ENCODE measurements around the gene MAX.

Gene MAX, protein sequence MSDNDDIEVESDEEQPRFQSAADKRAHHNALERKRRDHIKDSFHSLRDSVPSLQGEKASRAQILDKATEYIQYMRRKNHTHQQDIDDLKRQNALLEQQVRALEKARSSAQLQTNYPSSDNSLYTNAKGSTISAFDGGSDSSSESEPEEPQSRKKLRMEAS

DNA sequence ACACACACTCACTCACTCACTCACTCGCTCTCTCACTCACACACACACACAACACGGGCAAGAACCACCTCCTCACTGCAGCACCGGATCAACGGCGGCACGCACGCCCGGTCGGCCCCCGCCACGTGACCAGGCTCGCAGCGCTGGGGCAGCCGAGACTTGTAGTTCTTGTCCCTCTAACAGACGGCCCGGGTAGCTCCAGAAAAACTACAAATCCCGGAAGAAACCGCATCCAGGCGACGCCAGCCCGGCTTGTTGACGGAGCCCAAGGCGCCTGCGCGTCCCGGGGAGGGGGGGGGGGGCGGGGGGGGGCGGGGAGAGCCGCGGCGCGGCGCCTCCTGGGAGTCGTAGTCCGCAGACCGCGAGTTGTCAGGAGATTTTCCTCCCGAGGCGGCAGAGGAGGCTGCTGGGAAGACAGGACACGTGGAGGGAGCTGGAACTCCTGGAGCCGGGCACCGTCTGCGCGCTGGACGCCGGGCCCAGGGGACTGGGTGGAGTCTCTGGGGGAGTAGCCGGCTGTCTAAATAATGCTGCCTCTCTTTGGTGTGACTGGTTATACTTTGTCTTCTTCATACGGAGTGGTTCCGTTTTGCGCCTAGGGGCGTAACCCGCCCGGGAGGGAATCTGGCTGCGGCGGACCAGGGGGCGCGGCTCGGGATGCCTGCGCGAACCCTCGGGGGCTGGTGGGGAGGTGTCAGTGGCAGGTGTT, at the start of gene MAX:
Gene MAX, minus strand, starts transcription at position 77 of the 709 bp plus-strand sequence. CDS start 178 bp downstream, outside the sequence.
- peak; percentile 99 for DNase-seq (ENCODE audit: low read depth)

GRCh38 chr14:65151609-65151956, 49.3 kb upstream of the MAX start:
- TF ChIP-seq, protein P1, sequence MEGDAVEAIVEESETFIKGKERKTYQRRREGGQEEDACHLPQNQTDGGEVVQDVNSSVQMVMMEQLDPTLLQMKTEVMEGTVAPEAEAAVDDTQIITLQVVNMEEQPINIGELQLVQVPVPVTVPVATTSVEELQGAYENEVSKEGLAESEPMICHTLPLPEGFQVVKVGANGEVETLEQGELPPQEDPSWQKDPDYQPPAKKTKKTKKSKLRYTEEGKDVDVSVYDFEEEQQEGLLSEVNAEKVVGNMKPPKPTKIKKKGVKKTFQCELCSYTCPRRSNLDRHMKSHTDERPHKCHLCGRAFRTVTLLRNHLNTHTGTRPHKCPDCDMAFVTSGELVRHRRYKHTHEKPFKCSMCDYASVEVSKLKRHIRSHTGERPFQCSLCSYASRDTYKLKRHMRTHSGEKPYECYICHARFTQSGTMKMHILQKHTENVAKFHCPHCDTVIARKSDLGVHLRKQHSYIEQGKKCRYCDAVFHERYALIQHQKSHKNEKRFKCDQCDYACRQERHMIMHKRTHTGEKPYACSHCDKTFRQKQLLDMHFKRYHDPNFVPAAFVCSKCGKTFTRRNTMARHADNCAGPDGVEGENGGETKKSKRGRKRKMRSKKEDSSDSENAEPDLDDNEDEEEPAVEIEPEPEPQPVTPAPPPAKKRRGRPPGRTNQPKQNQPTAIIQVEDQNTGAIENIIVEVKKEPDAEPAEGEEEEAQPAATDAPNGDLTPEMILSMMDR (IDR thresholded peaks at IDR 0.05; ENCODE audit: low read length, missing control alignments), result no peak
- H3K4me3 ChIP-seq (replicated peaks; ENCODE audit: low read depth, low read length), result no peak overlapping the region
- no peak for DNase-seq (ENCODE audit: low read depth)

More for the DNA sequence above, at the start of gene MAX:
- peak within 1 kb of the TSS; percentile 87 for H3K4me3 ChIP-seq (replicated peaks; ENCODE audit: low read depth, low read length)
- TF ChIP-seq, protein P1 (IDR thresholded peaks at IDR 0.05; ENCODE audit: low read length, missing control alignments), result no peak

- H3K4me3 ChIP-seq (replicated peaks; ENCODE audit: low read depth, low read length), result no peak overlapping the region
- TF ChIP-seq, protein P1 (IDR thresholded peaks at IDR 0.05; ENCODE audit: low read length, missing control alignments), result no peak
- DNase-seq (ENCODE audit: low read depth), result no peak
Measured at GRCh38 chr14:65150898-65151608, 48.7 kb upstream of the MAX start.

DNA sequence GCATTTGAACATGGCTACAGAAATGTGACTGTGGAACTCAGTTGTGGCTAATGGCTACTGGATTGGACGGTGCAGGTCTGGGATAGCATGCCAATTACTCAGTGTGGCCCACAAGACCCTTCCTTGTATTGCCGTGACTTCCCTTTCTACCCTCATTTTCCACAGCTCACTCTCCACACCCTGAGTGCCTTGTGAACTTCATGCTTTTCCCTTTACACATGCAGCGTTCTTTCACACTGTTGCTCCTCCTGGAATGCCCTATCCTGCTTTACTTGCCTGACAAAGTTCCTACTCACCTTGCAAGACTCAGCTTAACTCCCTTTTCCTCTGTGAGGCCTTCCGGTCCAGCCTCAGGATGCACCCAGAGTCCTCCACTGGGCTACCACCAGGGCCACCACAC, 46.8 kb upstream of the MAX start:
- no peak for DNase-seq (ENCODE audit: low read depth)
- no peak overlapping the region for H3K4me3 ChIP-seq (replicated peaks; ENCODE audit: low read depth, low read length)
- TF ChIP-seq, protein P1 (IDR thresholded peaks at IDR 0.05; ENCODE audit: low read length, missing control alignments), result no peak

DNA sequence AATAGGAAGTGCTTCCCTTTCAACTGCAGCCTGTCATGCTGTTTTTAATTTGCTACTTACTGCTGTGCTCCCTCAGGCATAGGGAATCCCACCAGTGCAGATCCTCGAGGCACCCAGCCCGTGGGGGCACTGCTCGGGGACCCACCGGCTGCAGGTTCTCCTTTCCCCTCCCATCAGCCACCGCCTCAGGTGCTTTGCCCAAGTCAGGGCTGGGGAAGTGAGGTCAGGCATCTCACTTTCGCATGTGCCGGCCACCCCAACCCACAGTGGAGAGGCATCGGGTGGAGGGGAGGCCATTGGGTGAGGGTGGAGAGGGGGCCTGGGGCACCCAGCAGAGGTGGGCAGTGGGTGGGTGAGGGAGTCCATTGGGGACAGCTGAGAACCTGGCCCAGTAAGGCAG, 41.9 kb upstream of the MAX start:
- no peak overlapping the region for H3K4me3 ChIP-seq (replicated peaks; ENCODE audit: low read depth, low read length)
- TF ChIP-seq, protein P1 (IDR thresholded peaks at IDR 0.05; ENCODE audit: low read length, missing control alignments), result no peak
- no peak for DNase-seq (ENCODE audit: low read depth)

DNA sequence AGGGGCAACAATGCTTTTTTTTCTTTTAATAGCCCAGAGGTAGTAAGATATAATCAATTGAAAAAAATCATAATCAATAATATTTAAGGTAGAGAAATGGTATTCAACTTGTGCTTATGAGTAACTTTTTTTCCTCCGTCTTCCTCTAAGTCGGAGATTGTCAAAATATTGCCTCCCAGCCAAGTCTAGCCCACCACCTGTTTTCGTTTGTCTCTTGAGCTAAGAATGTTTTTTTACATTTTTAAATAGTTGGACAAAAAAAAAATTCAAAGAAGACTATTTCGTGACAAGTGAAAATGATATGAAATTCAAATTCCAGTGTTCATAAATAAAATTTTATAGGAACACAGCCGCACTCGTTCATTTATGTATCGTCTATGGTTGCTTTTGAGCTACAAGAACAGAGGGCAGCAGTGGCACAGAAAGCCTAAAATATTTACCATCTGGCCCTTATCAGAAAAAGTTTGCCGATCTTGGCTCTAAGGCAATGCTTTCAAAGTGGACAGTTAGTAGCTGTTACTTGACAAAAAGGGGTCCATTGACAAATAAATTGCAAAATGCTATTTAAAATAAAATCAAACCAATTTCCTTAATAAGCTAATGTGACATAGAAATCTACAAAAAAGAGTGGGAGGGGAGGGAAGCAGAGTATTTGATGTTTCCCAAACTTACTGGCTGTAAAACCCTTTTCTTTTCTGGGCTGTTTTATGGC, 40.8 kb upstream of the MAX start:
- DNase-seq (ENCODE audit: low read depth), result no peak
- TF ChIP-seq, protein P1 (IDR thresholded peaks at IDR 0.05; ENCODE audit: low read length, missing control alignments), result no peak
- no peak overlapping the region for H3K4me3 ChIP-seq (replicated peaks; ENCODE audit: low read depth, low read length)

Measured in fibroblast of pulmonary artery (primary cell).